ENCODE measurements around the gene GLI3.

The GLI3 gene

GRCh38 chr7:42105554-42106358 lies 131.3 kb downstream of the GLI3 start:
- no peak for DNase-seq (ENCODE audit: low read depth)

GRCh38 chr7:42104694-42105093 lies 132.3 kb downstream of the GLI3 start:
- DNase-seq (ENCODE audit: low read depth) = no peak

- DNase-seq (ENCODE audit: low read depth) = no peak
These were observed 132.8 kb downstream of the GLI3 start for GRCh38 chr7:42104231-42104630.

- no peak for DNase-seq (ENCODE audit: low read depth)
These were observed 133.6 kb downstream of the GLI3 start for GRCh38 chr7:42103456-42103855.

GRCh38 chr7:42103020-42103419 lies 134.0 kb downstream of the GLI3 start:
- no peak for DNase-seq (ENCODE audit: low read depth)

GRCh38 chr7:42102301-42102700 lies 134.7 kb downstream of the GLI3 start:
- DNase-seq (ENCODE audit: low read depth) = no peak

GRCh38 chr7:42100156-42100508 lies 136.9 kb downstream of the GLI3 start:
- DNase-seq (ENCODE audit: low read depth) = no peak

- no peak for DNase-seq (ENCODE audit: low read depth)
These were observed 137.4 kb downstream of the GLI3 start for GRCh38 chr7:42099470-42100155.

GRCh38 chr7:42099066-42099465 lies 137.9 kb downstream of the GLI3 start:
- no peak for DNase-seq (ENCODE audit: low read depth)

GRCh38 chr7:42097752-42098151 lies 139.3 kb downstream of the GLI3 start:
- DNase-seq (ENCODE audit: low read depth) = peak; percentile 97

- DNase-seq (ENCODE audit: low read depth) = no peak
These were observed 140.1 kb downstream of the GLI3 start for GRCh38 chr7:42096681-42097561.

- DNase-seq (ENCODE audit: low read depth) = no peak
These were observed 140.7 kb downstream of the GLI3 start for GRCh38 chr7:42096268-42096667.

GRCh38 chr7:42095791-42096190 lies 141.2 kb downstream of the GLI3 start:
- no peak for DNase-seq (ENCODE audit: low read depth)

- DNase-seq (ENCODE audit: low read depth) = no peak
These were observed 143.6 kb downstream of the GLI3 start for GRCh38 chr7:42093349-42093905.

GRCh38 chr7:42091461-42092291 lies 145.3 kb downstream of the GLI3 start:
- no peak for DNase-seq (ENCODE audit: low read depth)

GRCh38 chr7:42090806-42091205 lies 146.2 kb downstream of the GLI3 start:
- no peak for DNase-seq (ENCODE audit: low read depth)

- no peak for DNase-seq (ENCODE audit: low read depth)
These were observed 147.0 kb downstream of the GLI3 start for GRCh38 chr7:42090056-42090455.

GRCh38 chr7:42087616-42088015 lies 149.4 kb downstream of the GLI3 start:
- no peak for DNase-seq (ENCODE audit: low read depth)

GRCh38 chr7:42085531-42085930 lies 151.5 kb downstream of the GLI3 start:
- DNase-seq (ENCODE audit: low read depth) = no peak

GRCh38 chr7:42084263-42084662 lies 152.7 kb downstream of the GLI3 start:
- no peak for DNase-seq (ENCODE audit: low read depth)

- no peak for DNase-seq (ENCODE audit: low read depth)
These were observed 153.7 kb downstream of the GLI3 start for GRCh38 chr7:42083284-42083683.
